ENCODE data around the gene THSD4.

Gene THSD4

GRCh38 chr15:71501344-71502076, 386.2 kb downstream of the THSD4 start:
- DNase-seq (ENCODE audit: low spot score), result no peak

GRCh38 chr15:71502077-71502432, 386.8 kb downstream of the THSD4 start:
- DNase-seq (ENCODE audit: low spot score), result no peak

GRCh38 chr15:71505962-71506361, 390.7 kb downstream of the THSD4 start:
- no peak for DNase-seq (ENCODE audit: low spot score)

GRCh38 chr15:71506946-71507345, 391.7 kb downstream of the THSD4 start:
- DNase-seq (ENCODE audit: low spot score), result no peak

GRCh38 chr15:71508081-71508682, 392.9 kb downstream of the THSD4 start:
- DNase-seq (ENCODE audit: low spot score), result no peak

- DNase-seq (ENCODE audit: low spot score), result no peak
Measured at GRCh38 chr15:71509139-71509538, 393.9 kb downstream of the THSD4 start.

GRCh38 chr15:71510763-71511162, 395.5 kb downstream of the THSD4 start:
- no peak for DNase-seq (ENCODE audit: low spot score)

GRCh38 chr15:71511796-71512681, 396.8 kb downstream of the THSD4 start:
- DNase-seq (ENCODE audit: low spot score), result no peak

- DNase-seq (ENCODE audit: low spot score), result no peak
Measured at GRCh38 chr15:71512682-71513006, 397.4 kb downstream of the THSD4 start.

GRCh38 chr15:71515375-71516186, 400.3 kb downstream of the THSD4 start:
- DNase-seq (ENCODE audit: low spot score), result no peak

GRCh38 chr15:71517751-71518150, 402.5 kb downstream of the THSD4 start:
- no peak for DNase-seq (ENCODE audit: low spot score)

- DNase-seq (ENCODE audit: low spot score), result no peak
Measured at GRCh38 chr15:71518661-71519060, 403.4 kb downstream of the THSD4 start.

GRCh38 chr15:71526060-71526820, 411.0 kb downstream of the THSD4 start:
- DNase-seq (ENCODE audit: low spot score), result no peak

GRCh38 chr15:71529361-71529760, 414.1 kb downstream of the THSD4 start:
- DNase-seq (ENCODE audit: low spot score), result no peak

- no peak for DNase-seq (ENCODE audit: low spot score)
Measured at GRCh38 chr15:71530116-71530515, 414.8 kb downstream of the THSD4 start.

- peak; percentile 43 for DNase-seq (ENCODE audit: low spot score)
Measured at GRCh38 chr15:71532994-71533393, 417.7 kb downstream of the THSD4 start.

- peak; percentile 5 for DNase-seq (ENCODE audit: low spot score)
Measured at GRCh38 chr15:71538181-71538580, 422.9 kb downstream of the THSD4 start.

GRCh38 chr15:71541746-71542145, 426.5 kb downstream of the THSD4 start:
- no peak for DNase-seq (ENCODE audit: low spot score)

- no peak for DNase-seq (ENCODE audit: low spot score)
Measured at GRCh38 chr15:71542836-71543235, 427.6 kb downstream of the THSD4 start.

GRCh38 chr15:71543413-71543812, 428.1 kb downstream of the THSD4 start:
- no peak for DNase-seq (ENCODE audit: low spot score)

- no peak for DNase-seq (ENCODE audit: low spot score)
Measured at GRCh38 chr15:71545223-71545760, 430.0 kb downstream of the THSD4 start.
